Mesenchymal stem cell (in vitro differentiated cells and primary cell): ENCODE measurements around the gene STXBP2.

Experiments
- DNase-seq: peaks from one replicate; pipeline ENCODE4 v3.0.0-alpha.2; 2013
- H2AFZ ChIP-seq: one replicate; pipeline ENCODE4 v1.6.1; 2013; ENCODE audit warnings: low read depth, mild to moderate bottlenecking, control low read depth, inconsistent platforms, low read length, moderate library complexity
- H2AK5ac ChIP-seq: 2 replicates; pipeline ENCODE4 v1.6.1; 2013; ENCODE audit warnings: low read length, moderate library complexity, mild to moderate bottlenecking, inconsistent platforms; ENCODE audit not compliant: severe bottlenecking
- H2BK120ac ChIP-seq: one replicate; pipeline ENCODE4 v1.6.1; 2013; ENCODE audit warnings: low read depth, mild to moderate bottlenecking, inconsistent platforms, low read length, moderate library complexity
- H2BK12ac ChIP-seq, 2 experiments: one replicate each; pipeline ENCODE4 v1.6.1; 2013; ENCODE audit warnings: inconsistent platforms in 2 of 2, low read length in 2 of 2, mild to moderate bottlenecking in 2 of 2, moderate library complexity in 2 of 2, control low read depth in 1 of 2
- H2BK15ac ChIP-seq: one replicate; pipeline ENCODE4 v1.6.1; 2013; ENCODE audit warnings: mild to moderate bottlenecking, low read depth, inconsistent platforms; ENCODE audit not compliant: poor library complexity, severe bottlenecking
- H2BK5ac ChIP-seq: 2 replicates; pipeline ENCODE4 v1.6.1; 2013; ENCODE audit warnings: low read depth, mild to moderate bottlenecking, low read length, control low read depth, inconsistent platforms; ENCODE audit not compliant: poor library complexity, severe bottlenecking
- H3K14ac ChIP-seq, 2 experiments: one replicate each; pipeline ENCODE4 v1.6.1; 2013; ENCODE audit warnings: inconsistent platforms in 2 of 2, low read length in 2 of 2, control low read depth in 1 of 2, mild to moderate bottlenecking in 1 of 2, moderate library complexity in 1 of 2
- H3K18ac ChIP-seq, 2 experiments: one replicate each; pipeline ENCODE4 v1.6.1; 2013; ENCODE audit warnings: inconsistent platforms in 2 of 2, low read length in 2 of 2, control low read depth in 1 of 2, low read depth in 1 of 2, mild to moderate bottlenecking in 1 of 2
- H3K23ac ChIP-seq, 2 experiments: one replicate each; pipeline ENCODE4 v1.6.1; 2013; ENCODE audit warnings: inconsistent platforms in 2 of 2, low read length in 2 of 2, mild to moderate bottlenecking in 2 of 2, moderate library complexity in 2 of 2, control low read depth in 1 of 2
- H3K27ac ChIP-seq: 2 replicates; pipeline ENCODE4 v1.5.1; 2013; ENCODE audit warnings: mild to moderate bottlenecking, moderate library complexity, low read length, control low read depth, inconsistent platforms; ENCODE audit not compliant: poor library complexity, severe bottlenecking
- H3K27me3 ChIP-seq, 2 experiments: 2 replicates each; pipeline versions ENCODE4 v1.6.1 to v1.7.0; 2013; ENCODE audit warnings: low read length in 2 of 2, mild to moderate bottlenecking in 2 of 2, moderate library complexity in 2 of 2, control low read depth in 1 of 2, inconsistent platforms in 1 of 2; ENCODE audit not compliant: control insufficient read depth in 1 of 2, insufficient read depth in 1 of 2
- H3K36me3 ChIP-seq, 2 experiments: 2 replicates each; pipeline versions ENCODE4 v1.6.1 to v1.7.0; 2013; ENCODE audit warnings: low read length in 2 of 2, control low read depth in 1 of 2, inconsistent platforms in 1 of 2, low read depth in 1 of 2, mild to moderate bottlenecking in 1 of 2; ENCODE audit not compliant: insufficient read depth in 2 of 2, control insufficient read depth in 1 of 2
- H3K4ac ChIP-seq, 2 experiments: one replicate each; pipeline ENCODE4 v1.6.1; 2013; ENCODE audit warnings: inconsistent platforms in 2 of 2, low read length in 2 of 2, mild to moderate bottlenecking in 2 of 2, moderate library complexity in 2 of 2, control low read depth in 1 of 2, low read depth in 1 of 2
- H3K4me1 ChIP-seq: 2 replicates; pipeline ENCODE4 v1.6.1; 2013; ENCODE audit warnings: low read depth, low read length, control low read depth; ENCODE audit not compliant: control insufficient read depth, insufficient read depth
- H3K4me2 ChIP-seq: 2 replicates; pipeline ENCODE4 v1.6.1; 2013; ENCODE audit warnings: low read length, mild to moderate bottlenecking, inconsistent platforms; ENCODE audit not compliant: poor library complexity, severe bottlenecking
- H3K4me3 ChIP-seq, 2 experiments: 2 replicates each; pipeline versions ENCODE4 v1.5.1 to v1.7.0; 2013; ENCODE audit warnings: low read length in 2 of 2, mild to moderate bottlenecking in 2 of 2, control low read depth in 1 of 2, low read depth in 1 of 2; ENCODE audit not compliant: insufficient read depth in 1 of 2
- H3K79me1 ChIP-seq: replicated peaks from 2 replicates; pipeline ENCODE4 v1.6.1; 2013; ENCODE audit warnings: mild to moderate bottlenecking, control low read depth, low read length, inconsistent platforms; ENCODE audit not compliant: poor library complexity, severe bottlenecking
- H3K9ac ChIP-seq: 2 replicates; pipeline ENCODE4 v1.7.0; 2013; ENCODE audit warnings: mild to moderate bottlenecking, low read length, moderate library complexity
- H3K9me3 ChIP-seq: 2 replicates; pipeline ENCODE4 v1.7.0; 2013; ENCODE audit warnings: mild to moderate bottlenecking, low read length; ENCODE audit not compliant: control insufficient read depth
- H4K8ac ChIP-seq: one replicate; pipeline ENCODE4 v1.6.1; 2013; ENCODE audit warnings: inconsistent platforms, mild to moderate bottlenecking, low read length, moderate library complexity
- H4K91ac ChIP-seq: one replicate; pipeline ENCODE4 v1.6.1; 2013; ENCODE audit warnings: mild to moderate bottlenecking, low read length, inconsistent platforms
- WGBS: methylation state at CpG from one replicate; pipeline ENCODE4 v1.1.7; 2013; ENCODE audit warnings: mixed read lengths; 5-methylcytosine and 5-hydroxymethylcytosine counted together

Gene STXBP2

GRCh38 chr19:7690779-7691258, 53.9 kb downstream of the STXBP2 start:
- no peak overlapping the region for H3K18ac ChIP-seq
- H2AFZ ChIP-seq = no peak overlapping the region
- H4K8ac ChIP-seq = peak overlapping the region; percentile 24
- H3K4me1 ChIP-seq = no peaks in the 10 kb centered on the region
- no peak for DNase-seq
- H4K91ac ChIP-seq = peak overlapping the region; percentile 39
- peak overlapping the region; percentile 7 for H2BK15ac ChIP-seq
- peaks cover 0 to 22% of the 10 kb centered on the region in 2 experiments for H3K27me3 ChIP-seq
- H3K4ac ChIP-seq = no peak overlapping the region
- no peak overlapping the region for H2BK12ac ChIP-seq
- no peak overlapping the region for H3K14ac ChIP-seq
- H2AK5ac ChIP-seq = no peak overlapping the region
- no peaks in the 10 kb centered on the region for H3K79me1 ChIP-seq
- H3K23ac ChIP-seq = no peak overlapping the region
- H2BK5ac ChIP-seq = no peak overlapping the region
- no peak overlapping the region for H3K4me2 ChIP-seq
- no peak overlapping the region for H3K4me3 ChIP-seq
- H3K9me3 ChIP-seq = no peaks in the 10 kb centered on the region
- H3K36me3 ChIP-seq = no peaks in the 10 kb centered on the region
- WGBS = 89% methylated on average over 8 of the region's 8 CpGs
- no peak overlapping the region for H3K9ac ChIP-seq
- no peak overlapping the region for H3K27ac ChIP-seq
- no peak overlapping the region for H2BK120ac ChIP-seq

- Histone ChIP-seq H2BK5ac (no peak overlapping the region), H3K27me3 (peaks cover 0 to 24% of the 10 kb centered on the region in 2 experiments), H4K8ac (peak overlapping the region; percentile 24), H3K4ac (no peak overlapping the region), H3K4me1 (no peaks in the 10 kb centered on the region), H2AFZ (no peak overlapping the region), H3K4me3 (no peak overlapping the region), H3K9me3 (no peaks in the 10 kb centered on the region), H2BK15ac (no peak overlapping the region), H3K36me3 (no peaks in the 10 kb centered on the region), H3K9ac (no peak overlapping the region), H2AK5ac (no peak overlapping the region), H3K4me2 (no peak overlapping the region), H2BK12ac (no peak overlapping the region), H3K27ac (no peak overlapping the region), H3K14ac (no peak overlapping the region), H2BK120ac (no peak overlapping the region), H3K79me1 (no peaks in the 10 kb centered on the region), H3K18ac (no peak overlapping the region), H3K23ac (no peak overlapping the region), H4K91ac (peak overlapping the region; percentile 21)
- DNase-seq = no peak
Observed at GRCh38 chr19:7691497-7691896, 54.6 kb downstream of the STXBP2 start.

- no peak overlapping the region for H3K4me2 ChIP-seq
- H3K4me3 ChIP-seq = no peak overlapping the region
- no peak overlapping the region for H2BK12ac ChIP-seq
- no peak overlapping the region for H3K27ac ChIP-seq
- H2BK5ac ChIP-seq = no peak overlapping the region
- DNase-seq = no peak
- H3K36me3 ChIP-seq = no peaks in the 10 kb centered on the region
- H3K18ac ChIP-seq = no peak overlapping the region
- H2BK15ac ChIP-seq = no peak overlapping the region
- no peak overlapping the region for H3K9ac ChIP-seq
- H4K91ac ChIP-seq = no peak overlapping the region
- no peak overlapping the region for H3K14ac ChIP-seq
- H4K8ac ChIP-seq = no peak overlapping the region
- no peaks in the 10 kb centered on the region for H3K9me3 ChIP-seq
- H2BK120ac ChIP-seq = no peak overlapping the region
- WGBS = 83% methylated on average over 13 of the region's 13 CpGs
- H2AFZ ChIP-seq = no peak overlapping the region
- no peaks in the 10 kb centered on the region for H3K4me1 ChIP-seq
- no peak overlapping the region for H3K23ac ChIP-seq
- no peak overlapping the region for H3K4ac ChIP-seq
- H2AK5ac ChIP-seq = no peak overlapping the region
- no peaks in the 10 kb centered on the region for H3K79me1 ChIP-seq
- H3K27me3 ChIP-seq = peaks cover 1 to 31% of the 10 kb centered on the region in 2 experiments
Observed at GRCh38 chr19:7692417-7693088, 55.6 kb downstream of the STXBP2 start.

GRCh38 chr19:7694499-7694898, 57.6 kb downstream of the STXBP2 start:
- Histone ChIP-seq H3K27me3 (peaks cover 18 to 40% of the 10 kb centered on the region in 2 experiments), H3K4me2 (no peak overlapping the region), H3K23ac (no peak overlapping the region), H3K4ac (no peak overlapping the region), H2BK12ac (no peak overlapping the region), H3K18ac (no peak overlapping the region), H3K14ac (no peak overlapping the region), H2AFZ (no peak overlapping the region), H3K27ac (no peak overlapping the region), H2BK120ac (no peak overlapping the region), H4K8ac (no peak overlapping the region), H3K9ac (no peak overlapping the region), H2BK15ac (no peak overlapping the region), H3K4me1 (no peaks in the 10 kb centered on the region), H2AK5ac (no peak overlapping the region), H3K4me3 (no peak overlapping the region), H2BK5ac (no peak overlapping the region), H3K9me3 (no peaks in the 10 kb centered on the region), H3K36me3 (no peaks in the 10 kb centered on the region), H4K91ac (no peak overlapping the region), H3K79me1 (no peaks in the 10 kb centered on the region)
- DNase-seq = no peak
- WGBS = 65% methylated on average over 4 of the region's 4 CpGs
